Neural cell (in vitro differentiated cells): Measurements from ENCODE around the gene CACNA1C. TPM values are rescaled to one million over a fixed set of nuclear protein-coding genes. Genes with fewer than 3 reads are reported as not detected.

ENCODE experiments used
- H2AFZ ChIP-seq: fragments of 200-600, 300-800 bp; sonication (generic), shearing (Covaris generic); 2 replicates; pipeline ENCODE4 v1.6.0; 2014; ENCODE audit warnings: low read depth, mild to moderate bottlenecking, antibody characterized with exemption, low read length, moderate library complexity
- H3F3A ChIP-seq: fragments of 200-600 bp; shearing (Covaris generic); 2 replicates; pipeline ENCODE4 v1.6.1; 2016; ENCODE audit warnings: mild to moderate bottlenecking, moderate library complexity, mixed read lengths, antibody characterized with exemption, low read length; ENCODE audit not compliant: insufficient read depth, poor library complexity, severe bottlenecking
- H3K27ac ChIP-seq: fragments of 200-600, 300-800 bp; sonication (generic), shearing (Covaris generic); 2 replicates; pipeline ENCODE4 v1.5.1; 2014; ENCODE audit warnings: mild to moderate bottlenecking, low read length, moderate library complexity
- H3K27me3 ChIP-seq: fragments of 300-800, 200-600 bp; sonication (generic), shearing (Covaris generic); 2 replicates; pipeline ENCODE4 v1.6.0; 2014; ENCODE audit warnings: mild to moderate bottlenecking, low read depth, low read length, moderate library complexity; ENCODE audit not compliant: insufficient read depth
- H3K36me3 ChIP-seq: fragments of 300-800, 200-600 bp; sonication (generic), shearing (Covaris generic); 2 replicates; pipeline ENCODE4 v1.5.1; 2014; ENCODE audit warnings: mild to moderate bottlenecking, antibody characterized with exemption, low read length, moderate library complexity; ENCODE audit not compliant: insufficient read depth
- H3K4me2 ChIP-seq: fragments of 300-800, 200-600 bp; sonication (generic), shearing (Covaris generic); 2 replicates; pipeline ENCODE4 v1.6.0; 2014; ENCODE audit warnings: mild to moderate bottlenecking, low read length
- H3K4me3 ChIP-seq: fragments of 300-800, 200-600 bp; sonication (generic), shearing (Covaris generic); 2 replicates; pipeline ENCODE4 v1.5.1; 2014; ENCODE audit warnings: mild to moderate bottlenecking, low read length, moderate library complexity
- H3K79me2 ChIP-seq: fragments of 200-600 bp; shearing (Covaris generic); replicated peaks from 2 replicates; pipeline ENCODE4 v1.6.0; 2014; ENCODE audit warnings: mild to moderate bottlenecking, low read length, moderate library complexity; ENCODE audit not compliant: insufficient read depth
- H3K9ac ChIP-seq: fragments of 300-800, 200-600 bp; sonication (generic), shearing (Covaris generic); 2 replicates; pipeline ENCODE4 v1.6.1; 2016; ENCODE audit warnings: mild to moderate bottlenecking, low read length, mixed read lengths
- H3K9me2 ChIP-seq: fragments of 200-600 bp; shearing (Covaris generic); 2 replicates; pipeline ENCODE4 v1.6.1; 2016; ENCODE audit warnings: mild to moderate bottlenecking, low read length, mixed read lengths; ENCODE audit not compliant: insufficient read depth
- H3K9me3 ChIP-seq: fragments of 200-600, 300-800 bp; sonication (generic), shearing (Covaris generic); 2 replicates; pipeline ENCODE4 v1.6.1; 2016; ENCODE audit warnings: mild to moderate bottlenecking, mixed run types, low read length, moderate library complexity, mixed read lengths
- H4K20me1 ChIP-seq: fragments of 200-600 bp; shearing (Covaris generic); 2 replicates; pipeline ENCODE4 v1.6.1; 2016; ENCODE audit warnings: mild to moderate bottlenecking, mixed run types; ENCODE audit not compliant: insufficient read depth
- EP300 ChIP-seq: fragments of 450-650 bp; conservative IDR thresholded peaks from 2 replicates; pipeline ENCODE4 v1.6.1; 2014; ENCODE audit warnings: antibody characterized with exemption, mild to moderate bottlenecking, moderate library complexity; ENCODE audit not compliant: poor library complexity, severe bottlenecking
- EZH2 ChIP-seq: fragments of 200-600, 300-800 bp; shearing (Covaris generic), sonication (generic); IDR thresholded peaks from 2 replicates; pipeline ENCODE4 v1.6.1; 2014; ENCODE audit warnings: antibody characterized with exemption, low read length, borderline replicate concordance, mild to moderate bottlenecking; ENCODE audit not compliant: insufficient read depth, poor library complexity, severe bottlenecking
- MXI1 ChIP-seq: fragments of 450-650 bp; conservative IDR thresholded peaks from 2 replicates; pipeline ENCODE4 v1.6.1; 2014; ENCODE audit warnings: antibody characterized with exemption, mild to moderate bottlenecking; ENCODE audit not compliant: poor library complexity, severe bottlenecking
- POLR2AphosphoS5 ChIP-seq: IDR thresholded peaks from 2 replicates; pipeline ENCODE4 v1.6.1; 2012
- RAD21 ChIP-seq: fragments of 450-650 bp; conservative IDR thresholded peaks from 2 replicates; pipeline ENCODE4 v1.6.1; 2014; ENCODE audit warnings: antibody characterized with exemption, mild to moderate bottlenecking, moderate library complexity
- SMC3 ChIP-seq: fragments of 450-650 bp; conservative IDR thresholded peaks from 2 replicates; pipeline ENCODE4 v1.6.1; 2014; ENCODE audit warnings: antibody characterized with exemption, mild to moderate bottlenecking, moderate library complexity; ENCODE audit not compliant: poor library complexity
- TAF1 ChIP-seq: IDR thresholded peaks from 2 replicates; pipeline ENCODE4 v1.6.1; 2012; ENCODE audit warnings: low read depth
- polyA plus RNA-seq: library from polyadenylated mRNA; depleted of rRNA; stranded (reverse); fragments of >200 nt; gene quantifications from 2 replicates; pipeline ENCODE4 v1.2.3, GENCODE V29; 2014
- TF ChIP-seq, protein P1 (sequence below): IDR thresholded peaks from 2 replicates; pipeline ENCODE4 v1.6.1; 2012; ENCODE audit warnings: borderline replicate concordance
- TF ChIP-seq, protein P2 (sequence below): fragments of 450-650 bp; IDR thresholded peaks from 2 replicates; pipeline ENCODE4 v1.5.1; 2014; ENCODE audit warnings: antibody characterized with exemption, mild to moderate bottlenecking, moderate library complexity; ENCODE audit not compliant: poor library complexity, severe bottlenecking

CACNA1C gene
- polyA plus RNA-seq, 1 donor from 2014 or later, result 9.7 TPM

DNA sequence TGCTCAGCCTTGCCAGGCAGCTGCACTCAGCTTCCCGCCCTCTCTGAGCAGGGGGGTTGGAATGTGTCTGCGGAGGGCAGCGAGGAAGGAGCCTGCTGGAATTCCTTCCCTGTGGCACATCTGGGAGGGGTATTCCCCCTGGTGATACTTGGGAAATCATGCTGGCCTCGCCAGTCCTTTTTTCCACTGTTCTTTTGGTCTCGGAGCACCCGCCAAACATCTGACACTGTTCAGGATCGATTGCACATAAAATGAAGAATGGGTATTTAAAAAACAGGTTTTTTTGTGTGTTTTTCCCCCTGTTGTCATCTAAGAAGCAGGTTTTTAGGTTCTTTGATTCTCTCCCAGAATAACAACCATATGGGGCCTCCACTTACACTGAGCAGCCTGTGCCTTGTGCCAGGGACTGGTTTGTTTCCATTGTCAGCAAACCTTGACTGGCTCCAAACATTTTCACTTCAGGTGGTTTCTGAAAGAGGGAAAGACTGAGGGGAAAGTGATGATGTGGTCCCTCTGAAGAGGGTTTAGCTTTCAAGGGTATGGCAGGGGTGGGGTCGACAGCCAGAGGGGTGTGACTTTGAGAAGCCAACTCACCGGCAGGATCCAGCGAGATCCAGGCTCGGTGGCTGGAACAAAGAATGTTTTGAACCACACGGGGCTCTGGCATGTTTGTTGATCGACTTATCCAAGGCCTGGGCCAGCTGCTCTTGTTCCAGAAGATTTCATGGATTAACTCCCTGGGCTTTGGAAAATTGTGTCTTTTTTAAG is 215.1 kb downstream of the CACNA1C start:
- no peak overlapping the region for H3K4me2 ChIP-seq
- H3K27me3 ChIP-seq, result no peaks in the 10 kb centered on the region
- no peak for TF ChIP-seq RAD21
- TF ChIP-seq, protein P1, sequence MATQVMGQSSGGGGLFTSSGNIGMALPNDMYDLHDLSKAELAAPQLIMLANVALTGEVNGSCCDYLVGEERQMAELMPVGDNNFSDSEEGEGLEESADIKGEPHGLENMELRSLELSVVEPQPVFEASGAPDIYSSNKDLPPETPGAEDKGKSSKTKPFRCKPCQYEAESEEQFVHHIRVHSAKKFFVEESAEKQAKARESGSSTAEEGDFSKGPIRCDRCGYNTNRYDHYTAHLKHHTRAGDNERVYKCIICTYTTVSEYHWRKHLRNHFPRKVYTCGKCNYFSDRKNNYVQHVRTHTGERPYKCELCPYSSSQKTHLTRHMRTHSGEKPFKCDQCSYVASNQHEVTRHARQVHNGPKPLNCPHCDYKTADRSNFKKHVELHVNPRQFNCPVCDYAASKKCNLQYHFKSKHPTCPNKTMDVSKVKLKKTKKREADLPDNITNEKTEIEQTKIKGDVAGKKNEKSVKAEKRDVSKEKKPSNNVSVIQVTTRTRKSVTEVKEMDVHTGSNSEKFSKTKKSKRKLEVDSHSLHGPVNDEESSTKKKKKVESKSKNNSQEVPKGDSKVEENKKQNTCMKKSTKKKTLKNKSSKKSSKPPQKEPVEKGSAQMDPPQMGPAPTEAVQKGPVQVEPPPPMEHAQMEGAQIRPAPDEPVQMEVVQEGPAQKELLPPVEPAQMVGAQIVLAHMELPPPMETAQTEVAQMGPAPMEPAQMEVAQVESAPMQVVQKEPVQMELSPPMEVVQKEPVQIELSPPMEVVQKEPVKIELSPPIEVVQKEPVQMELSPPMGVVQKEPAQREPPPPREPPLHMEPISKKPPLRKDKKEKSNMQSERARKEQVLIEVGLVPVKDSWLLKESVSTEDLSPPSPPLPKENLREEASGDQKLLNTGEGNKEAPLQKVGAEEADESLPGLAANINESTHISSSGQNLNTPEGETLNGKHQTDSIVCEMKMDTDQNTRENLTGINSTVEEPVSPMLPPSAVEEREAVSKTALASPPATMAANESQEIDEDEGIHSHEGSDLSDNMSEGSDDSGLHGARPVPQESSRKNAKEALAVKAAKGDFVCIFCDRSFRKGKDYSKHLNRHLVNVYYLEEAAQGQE, result no peak
- TF ChIP-seq SMC3, result no peak
- no peak for TF ChIP-seq MXI1
- no peak for TF ChIP-seq EZH2
- no peak for TF ChIP-seq POLR2AphosphoS5
- no peak for TF ChIP-seq EP300
- TF ChIP-seq TAF1, result no peak
- TF ChIP-seq, protein P2, sequence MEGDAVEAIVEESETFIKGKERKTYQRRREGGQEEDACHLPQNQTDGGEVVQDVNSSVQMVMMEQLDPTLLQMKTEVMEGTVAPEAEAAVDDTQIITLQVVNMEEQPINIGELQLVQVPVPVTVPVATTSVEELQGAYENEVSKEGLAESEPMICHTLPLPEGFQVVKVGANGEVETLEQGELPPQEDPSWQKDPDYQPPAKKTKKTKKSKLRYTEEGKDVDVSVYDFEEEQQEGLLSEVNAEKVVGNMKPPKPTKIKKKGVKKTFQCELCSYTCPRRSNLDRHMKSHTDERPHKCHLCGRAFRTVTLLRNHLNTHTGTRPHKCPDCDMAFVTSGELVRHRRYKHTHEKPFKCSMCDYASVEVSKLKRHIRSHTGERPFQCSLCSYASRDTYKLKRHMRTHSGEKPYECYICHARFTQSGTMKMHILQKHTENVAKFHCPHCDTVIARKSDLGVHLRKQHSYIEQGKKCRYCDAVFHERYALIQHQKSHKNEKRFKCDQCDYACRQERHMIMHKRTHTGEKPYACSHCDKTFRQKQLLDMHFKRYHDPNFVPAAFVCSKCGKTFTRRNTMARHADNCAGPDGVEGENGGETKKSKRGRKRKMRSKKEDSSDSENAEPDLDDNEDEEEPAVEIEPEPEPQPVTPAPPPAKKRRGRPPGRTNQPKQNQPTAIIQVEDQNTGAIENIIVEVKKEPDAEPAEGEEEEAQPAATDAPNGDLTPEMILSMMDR, result no peak
- H4K20me1 ChIP-seq, result no peaks in the 10 kb centered on the region
- H3K36me3 ChIP-seq, result no peaks in the 10 kb centered on the region
- no peak overlapping the region for H3K9ac ChIP-seq
- no peak overlapping the region for H2AFZ ChIP-seq
- no peaks in the 10 kb centered on the region for H3K9me3 ChIP-seq
- H3K9me2 ChIP-seq, result no peaks in the 10 kb centered on the region
- H3K79me2 ChIP-seq, result no peaks in the 10 kb centered on the region
- H3K4me3 ChIP-seq, result no peak overlapping the region
- no peak overlapping the region for H3K27ac ChIP-seq
- H3F3A ChIP-seq, result no peaks in the 10 kb centered on the region

DNA sequence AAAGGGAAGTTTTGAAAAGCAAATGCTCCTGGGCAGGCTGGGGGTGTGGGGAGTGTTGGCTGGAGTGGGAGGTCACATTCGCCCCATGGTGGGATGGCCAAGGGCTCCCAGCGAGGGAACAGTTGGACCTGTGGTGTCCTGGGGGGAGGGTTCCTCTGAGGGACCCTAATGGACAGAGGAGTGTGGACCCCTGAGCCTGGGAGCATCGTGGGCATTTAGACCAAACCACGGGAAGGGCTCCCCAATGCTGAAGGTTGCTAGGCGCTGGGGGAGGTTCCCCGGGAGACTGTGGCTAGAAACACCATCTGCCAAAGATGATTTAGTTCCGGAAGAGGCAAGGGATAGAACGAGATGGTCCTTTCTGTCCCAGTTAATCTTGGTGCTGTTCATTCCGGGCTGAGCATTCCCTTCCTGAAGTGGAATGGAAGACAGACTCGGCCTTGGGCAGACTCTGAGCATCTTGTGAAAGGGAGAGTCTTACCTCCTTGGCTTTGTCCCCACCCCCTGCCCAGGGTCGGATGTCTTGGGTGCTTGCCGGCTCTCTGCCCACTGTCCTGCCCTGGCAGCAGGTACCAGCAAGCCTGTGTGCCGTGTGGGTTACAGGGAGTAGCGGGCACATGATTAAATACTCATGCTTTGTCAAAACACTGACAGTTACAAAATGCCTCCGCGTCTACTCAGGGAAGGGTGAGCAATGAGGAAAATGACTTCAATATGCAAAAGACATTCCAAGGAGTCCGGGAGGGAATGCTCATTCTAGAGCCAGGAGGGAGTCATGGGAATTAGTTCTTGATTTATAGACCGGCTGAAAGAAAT is 215.9 kb downstream of the CACNA1C start:
- H3K27me3 ChIP-seq, result no peaks in the 10 kb centered on the region
- H2AFZ ChIP-seq, result no peak overlapping the region
- H3F3A ChIP-seq, result no peaks in the 10 kb centered on the region
- H4K20me1 ChIP-seq, result no peaks in the 10 kb centered on the region
- no peak overlapping the region for H3K4me2 ChIP-seq
- H3K36me3 ChIP-seq, result no peaks in the 10 kb centered on the region
- H3K4me3 ChIP-seq, result no peak overlapping the region
- H3K9ac ChIP-seq, result no peak overlapping the region
- no peaks in the 10 kb centered on the region for H3K9me2 ChIP-seq
- no peak for TF ChIP-seq POLR2AphosphoS5
- TF ChIP-seq, protein P1, result peak; percentile 83
- no peaks in the 10 kb centered on the region for H3K79me2 ChIP-seq
- no peak overlapping the region for H3K27ac ChIP-seq
- no peaks in the 10 kb centered on the region for H3K9me3 ChIP-seq
